DND-41 (cell line): ENCODE results near the gene TTLL11.

ENCODE experiments used
- ATAC-seq: fragments of 200-7000 bp; cut with Tn5 transposase; 3 replicates; pipeline ENCODE4 v1.9.1; 2021; ENCODE audit warnings: low read depth; ENCODE audit not compliant: insufficient read depth
- DNase-seq: peaks from one replicate; pipeline ENCODE4 v3.0.0-alpha.2; 2020
- H2AFZ ChIP-seq: 2 replicates; pipeline ENCODE4 v1.6.0; 2012; ENCODE audit warnings: low read depth, low read length
- H3K27ac ChIP-seq: 2 replicates; pipeline ENCODE4 v1.5.1; 2012; ENCODE audit warnings: low read length, inconsistent platforms
- H3K27me3 ChIP-seq: fragments of 200-600 bp; sonication (generic); 2 replicates; pipeline ENCODE4 v1.6.0; 2012; ENCODE audit warnings: low read length, mild to moderate bottlenecking, inconsistent platforms; ENCODE audit not compliant: insufficient read depth, poor library complexity
- H3K36me3 ChIP-seq: 2 replicates; pipeline ENCODE4 v1.5.1; 2012; ENCODE audit warnings: low read length, inconsistent platforms; ENCODE audit not compliant: insufficient read depth
- H3K4me1 ChIP-seq: 2 replicates; pipeline ENCODE4 v1.5.1; 2012; ENCODE audit warnings: mild to moderate bottlenecking, low read length; ENCODE audit not compliant: insufficient read depth
- H3K4me2 ChIP-seq: 2 replicates; pipeline ENCODE4 v1.6.0; 2012; ENCODE audit warnings: mild to moderate bottlenecking, moderate library complexity, low read length, inconsistent platforms; ENCODE audit not compliant: insufficient read depth
- H3K4me3 ChIP-seq, 2 experiments: fragments of 200-600 bp in 1 of 2; shearing (Covaris generic) in 1 of 2; 2 replicates each; pipeline ENCODE4 v1.5.1; 2012 to 2016; ENCODE audit warnings: inconsistent platforms in 2 of 2, low read length in 2 of 2, mild to moderate bottlenecking in 2 of 2, low read depth in 1 of 2, moderate library complexity in 1 of 2
- H3K79me2 ChIP-seq: 2 replicates; pipeline ENCODE4 v1.6.0; 2012; ENCODE audit warnings: low read length, inconsistent platforms; ENCODE audit not compliant: insufficient read depth
- H3K9ac ChIP-seq: 2 replicates; pipeline ENCODE4 v1.6.0; 2012; ENCODE audit warnings: low read depth, mild to moderate bottlenecking, inconsistent platforms, low read length, moderate library complexity
- H3K9me3 ChIP-seq: 2 replicates; pipeline ENCODE4 v1.5.1; 2012; ENCODE audit warnings: low read length, moderate library complexity, mild to moderate bottlenecking, inconsistent platforms; ENCODE audit not compliant: insufficient read depth, severe bottlenecking
- H4K20me1 ChIP-seq: 2 replicates; pipeline ENCODE4 v1.6.0; 2012; ENCODE audit warnings: low read length; ENCODE audit not compliant: insufficient read depth
- CTCF ChIP-seq: IDR thresholded peaks from 2 replicates; pipeline ENCODE4 v1.5.1; 2012; ENCODE audit warnings: borderline replicate concordance, low read length, moderate library complexity, mild to moderate bottlenecking; ENCODE audit not compliant: poor library complexity, severe bottlenecking; ENCODE audit errors: extremely low read depth
- EZH2 ChIP-seq: IDR thresholded peaks from 3 replicates; pipeline ENCODE4 v1.6.1; 2012; ENCODE audit warnings: borderline replicate concordance, low read depth, mild to moderate bottlenecking, moderate library complexity, low read length, inconsistent platforms; ENCODE audit not compliant: severe bottlenecking

The TTLL11 gene

GRCh38 chr9:121816845-121817450 is 276.2 kb downstream of the TTLL11 start:
- no peak overlapping the region for H3K9ac ChIP-seq
- H3K4me1 ChIP-seq, result no peaks in the 10 kb centered on the region
- H2AFZ ChIP-seq, result no peak overlapping the region
- no peak for ATAC-seq
- no peaks in the 10 kb centered on the region for H3K79me2 ChIP-seq
- H3K4me2 ChIP-seq, result no peak overlapping the region
- no peak for DNase-seq
- no peaks in the 10 kb centered on the region for H3K36me3 ChIP-seq
- no peaks in the 10 kb centered on the region for H4K20me1 ChIP-seq
- H3K27me3 ChIP-seq, result no peaks in the 10 kb centered on the region
- no peaks in the 10 kb centered on the region for H3K9me3 ChIP-seq
- H3K27ac ChIP-seq, result no peak overlapping the region
- TF ChIP-seq EZH2 (no peak), CTCF (no peak)
- H3K4me3 ChIP-seq, result no peak overlapping the region

- TF ChIP-seq CTCF, result no peak
- no peak for TF ChIP-seq EZH2
- Histone ChIP-seq H3K9me3 (no peaks in the 10 kb centered on the region), H3K27ac (no peak overlapping the region), H3K27me3 (no peaks in the 10 kb centered on the region), H3K4me1 (no peaks in the 10 kb centered on the region), H3K36me3 (no peaks in the 10 kb centered on the region), H3K4me2 (no peak overlapping the region), H3K9ac (no peak overlapping the region), H3K4me3 (no peak overlapping the region), H2AFZ (no peak overlapping the region), H3K79me2 (no peaks in the 10 kb centered on the region), H4K20me1 (no peaks in the 10 kb centered on the region)
- ATAC-seq (no peak), DNase-seq (no peak)
Measured at GRCh38 chr9:121816449-121816817, 276.7 kb downstream of the TTLL11 start.

- Histone ChIP-seq H3K9ac (no peak overlapping the region), H3K4me3 (no peak overlapping the region), H3K4me2 (no peak overlapping the region), H3K79me2 (no peaks in the 10 kb centered on the region), H3K36me3 (no peaks in the 10 kb centered on the region), H2AFZ (no peak overlapping the region), H3K27me3 (no peaks in the 10 kb centered on the region), H3K27ac (no peak overlapping the region), H3K4me1 (no peaks in the 10 kb centered on the region), H4K20me1 (no peaks in the 10 kb centered on the region), H3K9me3 (no peaks in the 10 kb centered on the region)
- ATAC-seq, result no peak
- DNase-seq, result no peak
- TF ChIP-seq CTCF (no peak), EZH2 (no peak)
Measured at GRCh38 chr9:121815546-121816448, 277.3 kb downstream of the TTLL11 start.
